Measurements from ENCODE around the gene LEKR1.

Gene LEKR1

GRCh38 chr3:156983559-156983958 is 157.4 kb downstream of the LEKR1 start:
- no peak for DNase-seq (ENCODE audit: low read depth)

GRCh38 chr3:156985711-156986110 is 159.6 kb downstream of the LEKR1 start:
- no peak for DNase-seq (ENCODE audit: low read depth)

- DNase-seq (ENCODE audit: low read depth), result no peak
Observed at GRCh38 chr3:156987946-156988345, 161.8 kb downstream of the LEKR1 start.

GRCh38 chr3:156997351-156997750 is 171.2 kb downstream of the LEKR1 start:
- DNase-seq (ENCODE audit: low read depth), result no peak

GRCh38 chr3:157001221-157001957 is 175.2 kb downstream of the LEKR1 start:
- DNase-seq (ENCODE audit: low read depth), result no peak

GRCh38 chr3:157021679-157022078 is 195.5 kb downstream of the LEKR1 start:
- no peak for DNase-seq (ENCODE audit: low read depth)

- no peak for DNase-seq (ENCODE audit: low read depth)
Observed at GRCh38 chr3:157023226-157023625, 197.1 kb downstream of the LEKR1 start.

- no peak for DNase-seq (ENCODE audit: low read depth)
Observed at GRCh38 chr3:157026091-157026490, 199.9 kb downstream of the LEKR1 start.

- DNase-seq (ENCODE audit: low read depth), result no peak
Observed at GRCh38 chr3:157027861-157028745, 201.9 kb downstream of the LEKR1 start.

- DNase-seq (ENCODE audit: low read depth), result no peak
Observed at GRCh38 chr3:157029365-157029790, 203.2 kb downstream of the LEKR1 start.

GRCh38 chr3:157030712-157031111 is 204.6 kb downstream of the LEKR1 start:
- no peak for DNase-seq (ENCODE audit: low read depth)

GRCh38 chr3:157033001-157033400 is 206.8 kb downstream of the LEKR1 start:
- no peak for DNase-seq (ENCODE audit: low read depth)

GRCh38 chr3:157040456-157040855 is 214.3 kb downstream of the LEKR1 start:
- no peak for DNase-seq (ENCODE audit: low read depth)

- DNase-seq (ENCODE audit: low read depth), result no peak
Observed at GRCh38 chr3:157042226-157042625, 216.1 kb downstream of the LEKR1 start.

- no peak for DNase-seq (ENCODE audit: low read depth)
Observed at GRCh38 chr3:157043771-157044170, 217.6 kb downstream of the LEKR1 start.

GRCh38 chr3:157045238-157045850 is 219.2 kb downstream of the LEKR1 start:
- DNase-seq (ENCODE audit: low read depth), result no peak

GRCh38 chr3:157046520-157046919 is 220.4 kb downstream of the LEKR1 start:
- no peak for DNase-seq (ENCODE audit: low read depth)

- DNase-seq (ENCODE audit: low read depth), result no peak
Observed at GRCh38 chr3:157051055-157051454, 224.9 kb downstream of the LEKR1 start.

- DNase-seq (ENCODE audit: low read depth), result no peak
Observed at GRCh38 chr3:157051591-157051990, 225.4 kb downstream of the LEKR1 start.

- no peak for DNase-seq (ENCODE audit: low read depth)
Observed at GRCh38 chr3:157056035-157056434, 229.9 kb downstream of the LEKR1 start.

GRCh38 chr3:157058392-157059071 is 232.4 kb downstream of the LEKR1 start:
- DNase-seq (ENCODE audit: low read depth), result no peak

GRCh38 chr3:157059181-157059580 is 233.0 kb downstream of the LEKR1 start:
- DNase-seq (ENCODE audit: low read depth), result no peak

Measured in stimulated activated CD8-positive, alpha-beta memory T cell treated with anti-CD3 and anti-CD28 coated beads, Interleukin-12 subunit alpha, Interleukin-12 subunit beta, amount 100 ng/mL, for 4 hours (primary cell).